Caco-2 (cell line): Measurements from ENCODE around the gene DOCK6. TPM values are rescaled to one million over a fixed set of nuclear protein-coding genes. Genes with fewer than 3 reads are reported as not detected.

ENCODE experiments used
- BruUV-seq: library from RNA; stranded (reverse); fragments of 400-500 nt; replicated peaks from 2 replicates; lab custom pipeline; 2021; lab: Mats Ljungman, UMichigan
- CTCF ChIA-PET: fragments of 300-600 bp; sonication (Branson Sonifier 250); formaldehyde crosslinking; loops from one replicate; lab custom pipeline; 2022; ENCODE audit warnings: antibody characterized with exemption; lab: Charles Lee
- POLR2A ChIA-PET: fragments of 300-600 bp; sonication (Branson Sonifier 250); formaldehyde crosslinking; loops from one replicate; lab custom pipeline; 2022; ENCODE audit warnings: antibody characterized with exemption; lab: Charles Lee
- DNase-seq, 2 experiments: peaks; one replicate each; pipeline versions ENCODE4 v3.0.0 to v3.0.0-alpha.2; 2020 to 2022
- H3K27me3 ChIP-seq: replicated peaks from 2 replicates; pipeline ENCODE4 v1.6.0; 2011; ENCODE audit warnings: low read length; ENCODE audit not compliant: control insufficient read depth, insufficient read depth
- H3K36me3 ChIP-seq: 2 replicates; pipeline ENCODE4 v1.5.1; 2011; ENCODE audit warnings: low read length; ENCODE audit not compliant: control insufficient read depth, insufficient read depth
- H3K4me1 ChIP-seq: fragments of 250-450 bp; sonication (Bioruptor Pico); 2 replicates; pipeline ENCODE4 v1.5.1; 2020; ENCODE audit warnings: mild to moderate bottlenecking
- H3K4me3 ChIP-seq: 2 replicates; pipeline ENCODE4 v1.5.1; 2011; ENCODE audit warnings: low read depth, mild to moderate bottlenecking, control low read depth, low read length
- H3K9me3 ChIP-seq: fragments of 250-450 bp; sonication (Bioruptor Pico); 2 replicates; pipeline ENCODE4 v1.5.1; 2020; ENCODE audit warnings: mild to moderate bottlenecking, moderate library complexity
- H3K27ac Mint-ChIP-seq: one replicate; pipeline ENCODE4 v1.8.0; 2022; ENCODE audit warnings: mixed read lengths; ENCODE audit not compliant: unreplicated experiment
- H3K27me3 Mint-ChIP-seq: one replicate; pipeline ENCODE4 v1.8.0; 2022; ENCODE audit warnings: mixed read lengths; ENCODE audit not compliant: insufficient read depth, unreplicated experiment
- H3K36me3 Mint-ChIP-seq: one replicate; pipeline ENCODE4 v1.8.0; 2022; ENCODE audit warnings: mild to moderate bottlenecking, mixed read lengths; ENCODE audit not compliant: insufficient read depth, unreplicated experiment
- H3K4me1 Mint-ChIP-seq: one replicate; pipeline ENCODE4 v1.8.0; 2022; ENCODE audit warnings: low read depth, mixed read lengths; ENCODE audit not compliant: unreplicated experiment
- H3K4me3 Mint-ChIP-seq: one replicate; pipeline ENCODE4 v1.8.0; 2022; ENCODE audit warnings: mild to moderate bottlenecking, moderate library complexity, mixed read lengths; ENCODE audit not compliant: unreplicated experiment
- H3K9me3 Mint-ChIP-seq: one replicate; pipeline ENCODE4 v1.8.0; 2022; ENCODE audit warnings: mixed read lengths; ENCODE audit not compliant: unreplicated experiment
- intact Hi-C: fragments of 100-400 bp; cut with micrococcal nuclease; formaldehyde crosslinking; loops from one replicate; pipeline ENCODE4 v1.10.0; 2022; ENCODE audit not compliant: unreplicated experiment
- total RNA-seq: library from RNA; stranded (reverse); gene quantifications from 2 replicates; pipeline ENCODE4 v1.2.3, GENCODE V29; 2022
- TF ChIP-seq, protein P1 (sequence below), 2 experiments: fragments of 200-600 bp in 1 of 2; IDR thresholded peaks; 1 replicate in 1 of 2; 2 replicates in 1 of 2; pipeline versions ENCODE4 v1.5.1 to v1.8.0; 2011 to 2022; ENCODE audit warnings: antibody characterized with exemption in 1 of 2, control low read depth in 1 of 2, inconsistent platforms in 1 of 2, low read depth in 1 of 2, low read length in 1 of 2, mild to moderate bottlenecking in 1 of 2, moderate library complexity in 1 of 2; ENCODE audit not compliant: insufficient read depth in 1 of 2, severe bottlenecking in 1 of 2, unreplicated experiment in 1 of 2

The DOCK6 gene
- total RNA-seq, 1 experiment from 2014 or later: 84.1 TPM

DNA sequence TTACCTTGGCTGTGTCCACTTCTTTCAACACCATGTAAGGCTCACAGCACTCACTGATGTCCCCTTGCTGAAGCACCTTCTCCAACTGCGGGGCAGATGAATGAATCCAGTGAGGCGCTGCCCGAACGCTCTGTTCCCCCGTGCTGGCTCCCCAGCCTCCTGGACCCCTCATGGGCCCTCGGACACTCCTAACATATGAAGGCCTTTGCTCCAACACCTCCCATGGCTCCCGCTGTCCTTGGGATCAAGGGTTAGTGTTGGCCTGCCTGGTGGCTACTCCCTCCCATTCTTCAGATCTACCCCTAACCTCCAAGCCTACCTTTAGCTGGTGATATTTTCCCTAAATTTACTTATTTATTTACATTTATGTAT lies 18.5 kb downstream of the DOCK6 start:
- no peak for DNase-seq
- Mint-ChIP-seq H3K9me3 (no peaks in the 10 kb centered on the region), H3K27me3 (no peaks in the 10 kb centered on the region), H3K4me1 (no peaks in the 10 kb centered on the region), H3K4me3 (no peak overlapping the region), H3K27ac (no peak overlapping the region), H3K36me3 (peaks cover 59% of the 10 kb centered on the region)
- Histone ChIP-seq H3K27me3 (no peaks in the 10 kb centered on the region), H3K4me3 (no peak overlapping the region), H3K36me3 (peaks cover 2% of the 10 kb centered on the region), H3K9me3 (no peaks in the 10 kb centered on the region), H3K4me1 (no peaks in the 10 kb centered on the region)
- CTCF ChIA-PET: interaction anchor here (0.6 to 0.7 kb wide), 3 partner anchors 12 to 21 kb away, joined by 3 to 9 read pairs (median 3); no protein-coding TSS in a partner anchor
- POLR2A ChIA-PET: interaction anchor here (0.7 kb wide), 1 partner anchor 41 kb away, joined by 9 read pairs; no protein-coding TSS in a partner anchor
- TF ChIP-seq, protein P1, sequence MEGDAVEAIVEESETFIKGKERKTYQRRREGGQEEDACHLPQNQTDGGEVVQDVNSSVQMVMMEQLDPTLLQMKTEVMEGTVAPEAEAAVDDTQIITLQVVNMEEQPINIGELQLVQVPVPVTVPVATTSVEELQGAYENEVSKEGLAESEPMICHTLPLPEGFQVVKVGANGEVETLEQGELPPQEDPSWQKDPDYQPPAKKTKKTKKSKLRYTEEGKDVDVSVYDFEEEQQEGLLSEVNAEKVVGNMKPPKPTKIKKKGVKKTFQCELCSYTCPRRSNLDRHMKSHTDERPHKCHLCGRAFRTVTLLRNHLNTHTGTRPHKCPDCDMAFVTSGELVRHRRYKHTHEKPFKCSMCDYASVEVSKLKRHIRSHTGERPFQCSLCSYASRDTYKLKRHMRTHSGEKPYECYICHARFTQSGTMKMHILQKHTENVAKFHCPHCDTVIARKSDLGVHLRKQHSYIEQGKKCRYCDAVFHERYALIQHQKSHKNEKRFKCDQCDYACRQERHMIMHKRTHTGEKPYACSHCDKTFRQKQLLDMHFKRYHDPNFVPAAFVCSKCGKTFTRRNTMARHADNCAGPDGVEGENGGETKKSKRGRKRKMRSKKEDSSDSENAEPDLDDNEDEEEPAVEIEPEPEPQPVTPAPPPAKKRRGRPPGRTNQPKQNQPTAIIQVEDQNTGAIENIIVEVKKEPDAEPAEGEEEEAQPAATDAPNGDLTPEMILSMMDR (IDR thresholded peaks at IDR 0.05; ENCODE audit: insufficient read depth in 1 of 2, low read depth in 1 of 2, low read length in 1 of 2, severe bottlenecking in 1 of 2, unreplicated experiment in 1 of 2): no peak
- BruUV-seq: no TSS peak
- intact Hi-C loops: no loop called here

DNA sequence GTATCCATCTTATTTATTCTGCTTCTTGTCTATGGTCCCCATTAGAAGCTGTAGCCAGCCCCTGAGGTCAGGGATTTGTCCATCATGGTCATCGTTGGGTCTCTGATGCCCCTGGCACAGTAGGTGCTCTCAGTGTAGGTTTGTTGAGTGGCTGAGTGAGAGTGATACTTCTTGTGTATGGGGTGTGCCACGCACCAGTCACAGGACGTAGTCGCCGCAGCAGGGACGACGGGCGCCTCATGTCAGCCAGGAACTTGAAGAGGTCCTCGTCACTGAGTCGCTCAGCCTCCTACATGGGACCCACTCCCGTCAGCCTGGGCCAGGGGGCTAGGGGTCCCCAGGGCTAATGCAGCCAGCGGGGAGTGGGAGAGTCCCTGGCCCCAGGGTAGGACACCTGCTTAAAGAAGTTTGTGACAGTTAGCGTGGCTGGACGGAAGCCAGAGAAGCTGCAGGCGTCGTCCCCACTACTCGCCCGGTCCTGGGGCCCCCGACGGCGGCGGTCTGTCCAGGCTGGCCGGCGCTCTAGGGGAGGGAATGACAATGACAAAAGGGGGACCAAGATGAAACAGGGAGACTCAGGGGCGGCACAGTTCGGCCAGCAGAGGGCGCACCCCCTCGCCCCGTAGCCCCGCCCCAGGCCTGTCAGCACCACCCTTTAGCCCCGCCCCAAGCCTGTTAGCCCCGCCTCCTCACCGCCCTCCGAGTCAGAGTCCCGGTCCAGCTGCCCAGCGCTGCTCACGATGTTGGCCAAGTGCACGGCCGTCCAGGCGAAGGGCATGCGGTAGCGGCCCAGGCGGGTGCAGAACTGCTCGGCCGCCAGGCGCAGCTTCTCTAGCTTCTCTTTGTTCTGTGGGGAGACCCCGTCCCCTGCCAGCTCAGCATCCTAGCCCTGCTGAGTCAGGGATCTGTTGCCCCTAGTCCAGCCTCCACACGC lies 19.2 kb downstream of the DOCK6 start:
- Mint-ChIP-seq H3K4me3 (no peak overlapping the region), H3K4me1 (no peaks in the 10 kb centered on the region), H3K36me3 (peaks cover 56% of the 10 kb centered on the region), H3K27me3 (no peaks in the 10 kb centered on the region), H3K27ac (no peak overlapping the region), H3K9me3 (no peaks in the 10 kb centered on the region)
- DNase-seq: peak; percentile 80 to 88
- ChIA-PET CTCF (interaction anchor here (0.6 to 0.7 kb wide), 4 partner anchors 13 to 302 kb away, joined by 3 to 9 read pairs (median 3); no protein-coding TSS in a partner anchor), POLR2A (interaction anchor here (0.7 kb wide), 1 partner anchor 41 kb away, joined by 9 read pairs; no protein-coding TSS in a partner anchor)
- Histone ChIP-seq H3K36me3 (peaks cover 4% of the 10 kb centered on the region), H3K4me1 (no peaks in the 10 kb centered on the region), H3K9me3 (no peaks in the 10 kb centered on the region), H3K4me3 (no peak overlapping the region), H3K27me3 (no peaks in the 10 kb centered on the region)
- TF ChIP-seq, protein P1 (IDR thresholded peaks at IDR 0.05; ENCODE audit: insufficient read depth in 1 of 2, low read depth in 1 of 2, low read length in 1 of 2, severe bottlenecking in 1 of 2, unreplicated experiment in 1 of 2): peak; percentile 57 to 62
- no TSS peak for BruUV-seq
- intact Hi-C loops: no loop called here

DNA sequence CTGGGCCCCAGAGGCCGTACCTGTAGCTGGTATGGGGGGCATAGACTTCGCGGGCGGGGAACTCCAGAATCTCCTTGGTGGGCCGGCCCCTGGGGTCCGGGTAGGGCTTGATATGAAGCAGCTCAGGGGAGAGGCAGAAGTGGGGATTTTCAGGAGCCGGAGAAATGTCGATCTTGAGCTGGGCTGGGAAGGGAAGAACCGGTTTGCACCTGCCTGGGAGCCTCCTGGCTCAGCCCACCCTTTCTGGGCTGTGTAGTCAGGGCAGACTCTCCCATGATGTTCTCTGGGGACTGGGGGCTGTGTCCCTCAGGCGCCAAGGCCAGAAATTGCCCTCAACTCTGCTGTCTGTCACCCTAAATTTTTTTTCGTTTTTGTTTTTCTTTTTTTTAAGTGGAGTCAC lies 20.3 kb downstream of the DOCK6 start:
- H3K9me3 Mint-ChIP-seq: no peaks in the 10 kb centered on the region
- Histone ChIP-seq H3K27me3 (no peaks in the 10 kb centered on the region), H3K36me3 (peaks cover 4% of the 10 kb centered on the region), H3K4me3 (no peak overlapping the region), H3K4me1 (no peaks in the 10 kb centered on the region), H3K9me3 (no peaks in the 10 kb centered on the region)
- TF ChIP-seq, protein P1 (IDR thresholded peaks at IDR 0.05; ENCODE audit: insufficient read depth in 1 of 2, low read depth in 1 of 2, low read length in 1 of 2, severe bottlenecking in 1 of 2, unreplicated experiment in 1 of 2): no peak
- peaks cover 50% of the 10 kb centered on the region for H3K36me3 Mint-ChIP-seq
- H3K4me1 Mint-ChIP-seq: no peaks in the 10 kb centered on the region
- no peak overlapping the region for H3K4me3 Mint-ChIP-seq
- BruUV-seq: no TSS peak
- POLR2A ChIA-PET: no interaction called here
- intact Hi-C loops: no loop called here
- CTCF ChIA-PET: no interaction called here
- no peak for DNase-seq
- no peak overlapping the region for H3K27ac Mint-ChIP-seq
- H3K27me3 Mint-ChIP-seq: no peaks in the 10 kb centered on the region
